ENCODE results near the gene SBF1.

Gene SBF1

DNA sequence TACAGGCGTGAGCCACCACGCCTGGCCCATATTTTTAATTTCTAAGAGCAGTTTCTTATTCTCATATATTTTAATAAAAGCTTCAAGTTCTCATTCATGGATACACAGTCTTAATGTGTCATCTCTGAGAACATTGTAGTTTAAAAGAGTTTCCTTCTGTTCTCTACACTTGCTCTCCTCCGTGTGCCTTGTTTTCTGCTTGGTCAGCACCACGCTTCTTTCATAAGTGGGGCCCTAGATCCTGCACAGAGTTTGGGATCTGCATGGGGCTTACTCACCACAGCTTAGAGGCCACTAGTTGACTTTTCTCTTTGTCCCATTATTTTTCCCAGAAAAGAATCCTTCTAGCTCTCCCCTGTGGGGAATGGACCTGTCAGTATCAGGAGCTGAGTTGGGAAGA is 72.9 kb downstream of the SBF1 start:
- Histone ChIP-seq H2BK120ac (ENCODE audit: low read depth, low read length) (no peak overlapping the region), H3K4me2 (ENCODE audit: low read length, poor library complexity, severe bottlenecking) (no peak overlapping the region), H2AK5ac (ENCODE audit: low read length, severe bottlenecking) (no peak overlapping the region), H3K4me3 (ENCODE audit: insufficient read depth in 1 of 2, low read depth in 1 of 2, low read length in 2 of 2) (no peak overlapping the region), H3K14ac (ENCODE audit: low read length in 2 of 2) (no peak overlapping the region), H3K23ac (ENCODE audit: low read length in 2 of 2) (no peak overlapping the region), H4K91ac (ENCODE audit: low read length) (no peak overlapping the region), H2BK15ac (ENCODE audit: low read depth, poor library complexity, severe bottlenecking) (no peak overlapping the region), H3K36me3 (ENCODE audit: control insufficient read depth in 1 of 2, insufficient read depth in 2 of 2, low read depth in 1 of 2, low read length in 2 of 2) (peaks cover 27 to 30% of the 10 kb centered on the region in 2 experiments), H3K9me3 (ENCODE audit: control insufficient read depth, low read length) (no peaks in the 10 kb centered on the region), H3K4ac (ENCODE audit: low read depth in 1 of 2, low read length in 2 of 2) (no peak overlapping the region), H3K79me1 (replicated peaks; ENCODE audit: low read length, poor library complexity, severe bottlenecking) (peaks cover 33% of the 10 kb centered on the region), H3K27ac (ENCODE audit: low read length, poor library complexity, severe bottlenecking) (no peak overlapping the region), H3K27me3 (ENCODE audit: control insufficient read depth in 1 of 2, insufficient read depth in 1 of 2, low read length in 2 of 2) (no peaks in the 10 kb centered on the region), H2BK12ac (ENCODE audit: low read length in 2 of 2) (no peak overlapping the region), H3K18ac (ENCODE audit: low read depth in 1 of 2, low read length in 2 of 2) (no peak overlapping the region), H3K9ac (ENCODE audit: low read length) (no peak overlapping the region), H4K8ac (ENCODE audit: low read length) (no peak overlapping the region), H2AFZ (ENCODE audit: low read depth, low read length) (no peak overlapping the region), H2BK5ac (ENCODE audit: low read depth, low read length, poor library complexity, severe bottlenecking) (no peak overlapping the region), H3K4me1 (ENCODE audit: control insufficient read depth, insufficient read depth, low read depth, low read length) (peaks cover 28% of the 10 kb centered on the region)
- DNase-seq = no peak
- WGBS = 85% methylated on average over 2 of the region's 4 CpGs

DNA sequence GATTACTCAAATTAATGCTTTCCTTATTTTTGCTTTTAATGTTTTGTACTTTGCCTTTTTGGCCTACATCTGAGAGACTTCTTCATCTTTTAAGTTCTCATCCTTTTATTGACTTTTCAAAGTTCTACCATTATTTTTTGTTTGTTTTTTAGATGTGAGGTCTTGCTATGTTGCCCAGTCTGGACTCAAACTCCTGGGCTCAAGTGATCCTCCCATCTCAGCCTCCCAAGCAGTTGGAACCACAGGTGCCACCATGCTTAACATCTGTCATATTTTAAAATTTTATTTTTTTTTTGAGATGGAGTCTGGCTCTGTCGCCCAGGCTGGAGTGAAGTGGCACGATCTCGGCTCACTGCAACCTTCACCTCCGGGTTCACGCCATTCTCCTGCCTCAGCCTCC is 73.9 kb downstream of the SBF1 start:
- no peak overlapping the region for H2BK5ac ChIP-seq (ENCODE audit: low read depth, low read length, poor library complexity, severe bottlenecking)
- H3K79me1 ChIP-seq (replicated peaks; ENCODE audit: low read length, poor library complexity, severe bottlenecking) = peaks cover 38% of the 10 kb centered on the region
- H3K36me3 ChIP-seq (ENCODE audit: control insufficient read depth in 1 of 2, insufficient read depth in 2 of 2, low read depth in 1 of 2, low read length in 2 of 2) = peaks cover 27 to 31% of the 10 kb centered on the region in 2 experiments
- no peak overlapping the region for H2BK120ac ChIP-seq (ENCODE audit: low read depth, low read length)
- no peak overlapping the region for H3K18ac ChIP-seq (ENCODE audit: low read depth in 1 of 2, low read length in 2 of 2)
- 96% methylated on average over 5 of the region's 5 CpGs for WGBS
- H4K8ac ChIP-seq (ENCODE audit: low read length) = no peak overlapping the region
- H3K4me3 ChIP-seq (ENCODE audit: insufficient read depth in 1 of 2, low read depth in 1 of 2, low read length in 2 of 2) = no peak overlapping the region
- H3K23ac ChIP-seq (ENCODE audit: low read length in 2 of 2) = no peak overlapping the region
- no peak overlapping the region for H2BK15ac ChIP-seq (ENCODE audit: low read depth, poor library complexity, severe bottlenecking)
- H3K27me3 ChIP-seq (ENCODE audit: control insufficient read depth in 1 of 2, insufficient read depth in 1 of 2, low read length in 2 of 2) = no peaks in the 10 kb centered on the region
- H3K14ac ChIP-seq (ENCODE audit: low read length in 2 of 2) = no peak overlapping the region
- H3K4me1 ChIP-seq (ENCODE audit: control insufficient read depth, insufficient read depth, low read depth, low read length) = peaks cover 28% of the 10 kb centered on the region
- no peak overlapping the region for H4K91ac ChIP-seq (ENCODE audit: low read length)
- H3K9me3 ChIP-seq (ENCODE audit: control insufficient read depth, low read length) = no peaks in the 10 kb centered on the region
- H3K27ac ChIP-seq (ENCODE audit: low read length, poor library complexity, severe bottlenecking) = no peak overlapping the region
- H2BK12ac ChIP-seq (ENCODE audit: low read length in 2 of 2) = no peak overlapping the region
- DNase-seq = no peak
- no peak overlapping the region for H3K9ac ChIP-seq (ENCODE audit: low read length)
- no peak overlapping the region for H2AFZ ChIP-seq (ENCODE audit: low read depth, low read length)
- H2AK5ac ChIP-seq (ENCODE audit: low read length, severe bottlenecking) = no peak overlapping the region
- H3K4ac ChIP-seq (ENCODE audit: low read depth in 1 of 2, low read length in 2 of 2) = no peak overlapping the region
- H3K4me2 ChIP-seq (ENCODE audit: low read length, poor library complexity, severe bottlenecking) = no peak overlapping the region

DNA sequence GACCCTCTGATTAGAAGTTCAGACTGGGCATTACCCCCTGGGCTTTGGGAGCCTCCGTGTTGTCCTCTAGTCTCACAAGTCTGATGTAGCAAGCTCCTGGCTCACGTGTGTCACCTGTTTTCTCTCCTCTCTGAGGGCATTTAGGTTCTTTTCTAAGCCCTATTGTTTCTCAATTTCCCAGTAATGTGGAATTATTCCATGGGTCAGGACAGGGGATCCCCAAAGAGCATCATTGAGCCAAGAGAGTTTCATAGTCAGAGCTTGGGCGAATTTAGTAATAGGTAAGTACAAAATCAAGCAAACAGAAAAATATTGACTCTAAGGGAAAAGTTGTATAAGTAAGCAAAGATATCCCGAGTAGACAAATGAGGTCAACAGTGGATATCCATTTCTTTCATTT is 74.4 kb downstream of the SBF1 start:
- Histone ChIP-seq H4K91ac (ENCODE audit: low read length) (no peak overlapping the region), H3K79me1 (replicated peaks; ENCODE audit: low read length, poor library complexity, severe bottlenecking) (peaks cover 38% of the 10 kb centered on the region), H4K8ac (ENCODE audit: low read length) (no peak overlapping the region), H3K27me3 (ENCODE audit: control insufficient read depth in 1 of 2, insufficient read depth in 1 of 2, low read length in 2 of 2) (no peaks in the 10 kb centered on the region), H3K4me2 (ENCODE audit: low read length, poor library complexity, severe bottlenecking) (no peak overlapping the region), H3K4me3 (ENCODE audit: insufficient read depth in 1 of 2, low read depth in 1 of 2, low read length in 2 of 2) (no peak overlapping the region), H3K23ac (ENCODE audit: low read length in 2 of 2) (no peak overlapping the region), H3K27ac (ENCODE audit: low read length, poor library complexity, severe bottlenecking) (peak overlapping the region; percentile 19), H3K9ac (ENCODE audit: low read length) (no peak overlapping the region), H3K9me3 (ENCODE audit: control insufficient read depth, low read length) (no peaks in the 10 kb centered on the region), H3K18ac (ENCODE audit: low read depth in 1 of 2, low read length in 2 of 2) (no peak overlapping the region), H3K4ac (ENCODE audit: low read depth in 1 of 2, low read length in 2 of 2) (no peak overlapping the region), H2BK5ac (ENCODE audit: low read depth, low read length, poor library complexity, severe bottlenecking) (no peak overlapping the region), H2BK12ac (ENCODE audit: low read length in 2 of 2) (no peak overlapping the region), H3K36me3 (ENCODE audit: control insufficient read depth in 1 of 2, insufficient read depth in 2 of 2, low read depth in 1 of 2, low read length in 2 of 2) (peaks cover 30 to 35% of the 10 kb centered on the region in 2 experiments), H2BK15ac (ENCODE audit: low read depth, poor library complexity, severe bottlenecking) (no peak overlapping the region), H3K4me1 (ENCODE audit: control insufficient read depth, insufficient read depth, low read depth, low read length) (peaks cover 28% of the 10 kb centered on the region), H2BK120ac (ENCODE audit: low read depth, low read length) (no peak overlapping the region), H3K14ac (ENCODE audit: low read length in 2 of 2) (no peak overlapping the region), H2AFZ (ENCODE audit: low read depth, low read length) (no peak overlapping the region), H2AK5ac (ENCODE audit: low read length, severe bottlenecking) (no peak overlapping the region)
- 92% methylated on average over 4 of the region's 4 CpGs for WGBS
- no peak for DNase-seq

DNA sequence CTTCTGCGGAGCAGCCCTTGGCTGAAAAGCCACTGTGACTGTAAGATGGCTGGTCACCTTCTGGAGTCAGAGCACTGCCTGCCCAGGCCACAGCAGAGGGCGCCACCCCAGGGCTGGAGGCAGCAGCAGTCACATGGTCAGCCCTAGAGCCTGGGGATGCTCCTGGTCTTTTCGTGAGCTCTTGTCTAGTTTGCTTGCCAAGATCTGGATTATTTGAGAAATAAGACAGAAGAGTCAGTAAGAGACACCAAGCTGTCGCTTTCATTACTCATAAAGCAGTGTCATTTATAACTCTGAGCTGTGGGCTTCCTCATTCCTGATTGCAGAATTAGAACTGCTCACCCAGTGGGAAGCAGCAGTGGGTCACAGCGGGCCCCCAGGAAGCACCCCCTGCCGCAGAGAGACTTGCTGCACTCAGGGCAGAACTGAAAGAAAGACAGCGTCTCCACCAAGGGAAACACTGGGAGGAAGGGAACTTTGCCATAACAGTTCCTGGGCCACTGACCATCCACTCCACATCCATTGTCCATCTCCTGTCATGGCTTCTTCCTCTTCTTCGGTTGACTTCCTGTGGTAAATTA is 75.0 kb downstream of the SBF1 start:
- H4K91ac ChIP-seq (ENCODE audit: low read length) = no peak overlapping the region
- peak overlapping the region in 1 of 2 experiments; percentile 54 for H3K18ac ChIP-seq (ENCODE audit: low read depth in 1 of 2, low read length in 2 of 2)
- no peak overlapping the region for H3K4me3 ChIP-seq (ENCODE audit: insufficient read depth in 1 of 2, low read depth in 1 of 2, low read length in 2 of 2)
- no peak overlapping the region for H3K4me2 ChIP-seq (ENCODE audit: low read length, poor library complexity, severe bottlenecking)
- no peak overlapping the region for H3K14ac ChIP-seq (ENCODE audit: low read length in 2 of 2)
- H2BK15ac ChIP-seq (ENCODE audit: low read depth, poor library complexity, severe bottlenecking) = no peak overlapping the region
- 85% methylated on average over 8 of the region's 8 CpGs for WGBS
- no peaks in the 10 kb centered on the region for H3K27me3 ChIP-seq (ENCODE audit: control insufficient read depth in 1 of 2, insufficient read depth in 1 of 2, low read length in 2 of 2)
- H3K36me3 ChIP-seq (ENCODE audit: control insufficient read depth in 1 of 2, insufficient read depth in 2 of 2, low read depth in 1 of 2, low read length in 2 of 2) = peaks cover 32 to 37% of the 10 kb centered on the region in 2 experiments
- no peak overlapping the region for H2BK12ac ChIP-seq (ENCODE audit: low read length in 2 of 2)
- H3K23ac ChIP-seq (ENCODE audit: low read length in 2 of 2) = no peak overlapping the region
- H3K4ac ChIP-seq (ENCODE audit: low read depth in 1 of 2, low read length in 2 of 2) = no peak overlapping the region
- H2AK5ac ChIP-seq (ENCODE audit: low read length, severe bottlenecking) = no peak overlapping the region
- no peak overlapping the region for H2BK120ac ChIP-seq (ENCODE audit: low read depth, low read length)
- H3K79me1 ChIP-seq (replicated peaks; ENCODE audit: low read length, poor library complexity, severe bottlenecking) = peaks cover 34% of the 10 kb centered on the region
- H3K9ac ChIP-seq (ENCODE audit: low read length) = no peak overlapping the region
- no peak overlapping the region for H4K8ac ChIP-seq (ENCODE audit: low read length)
- H3K4me1 ChIP-seq (ENCODE audit: control insufficient read depth, insufficient read depth, low read depth, low read length) = peaks cover 28% of the 10 kb centered on the region
- no peaks in the 10 kb centered on the region for H3K9me3 ChIP-seq (ENCODE audit: control insufficient read depth, low read length)
- DNase-seq = peak; percentile 32
- no peak overlapping the region for H2AFZ ChIP-seq (ENCODE audit: low read depth, low read length)
- peak overlapping the region; percentile 19 for H3K27ac ChIP-seq (ENCODE audit: low read length, poor library complexity, severe bottlenecking)
- no peak overlapping the region for H2BK5ac ChIP-seq (ENCODE audit: low read depth, low read length, poor library complexity, severe bottlenecking)
